Nephron (organoid): Measurements from ENCODE around the gene DCN.
A peak's percentile ranks its signal among the peaks of the same experiment; 100 is the strongest.

ENCODE experiments used
- H3K27ac Mint-ChIP-seq, 3 experiments: 2 replicates each; pipeline ENCODE4 v1.8.0; 2020; ENCODE audit warnings: mixed read lengths in 3 of 3, mild to moderate bottlenecking in 2 of 3, moderate library complexity in 1 of 3
- H3K27me3 Mint-ChIP-seq: 2 replicates; pipeline ENCODE4 v1.8.0; 2021; ENCODE audit warnings: low read depth, mild to moderate bottlenecking, moderate library complexity, mixed read lengths
- H3K36me3 Mint-ChIP-seq: 2 replicates; pipeline ENCODE4 v1.8.0; 2020; ENCODE audit warnings: low read depth, mixed read lengths
- H3K4me1 Mint-ChIP-seq: 2 replicates; pipeline ENCODE4 v1.8.0; 2020; ENCODE audit warnings: mixed read lengths
- H3K4me3 Mint-ChIP-seq, 3 experiments: 2 replicates each; pipeline ENCODE4 v1.8.0; 2020; ENCODE audit warnings: mild to moderate bottlenecking in 3 of 3, mixed read lengths in 3 of 3, moderate library complexity in 2 of 3
- H3K9me3 Mint-ChIP-seq: 2 replicates; pipeline ENCODE4 v1.8.0; 2020; ENCODE audit warnings: mixed read lengths
- CTCF ChIP-seq, 3 experiments: fragments of 200-600 bp; sonication (generic); IDR thresholded peaks; one replicate each; pipeline ENCODE4 v1.5.0; 2021; ENCODE audit warnings: antibody characterized with exemption in 3 of 3; ENCODE audit not compliant: unreplicated experiment in 3 of 3

The DCN gene

GRCh38 chr12:91172096-91172495 lies 10.5 kb downstream of the DCN start:
- peak overlapping the region in 1 of 3 experiments; percentile 93 for H3K27ac Mint-ChIP-seq
- TF ChIP-seq CTCF (IDR thresholded peaks at IDR 0.05; ENCODE audit: unreplicated experiment in 3 of 3): no peak
- no peak overlapping the region for H3K4me3 Mint-ChIP-seq
- no peaks in the 10 kb centered on the region for H3K27me3 Mint-ChIP-seq
- peaks cover 11% of the 10 kb centered on the region for H3K9me3 Mint-ChIP-seq
- H3K4me1 Mint-ChIP-seq: peaks cover 49% of the 10 kb centered on the region
- peaks cover 53% of the 10 kb centered on the region for H3K36me3 Mint-ChIP-seq

- H3K27ac Mint-ChIP-seq: peak overlapping the region; percentile 82 to 93 (median 91)
Measured at GRCh38 chr12:91171476-91171875, 11.1 kb downstream of the DCN start.

GRCh38 chr12:91163116-91163515 lies 19.5 kb downstream of the DCN start:
- H3K36me3 Mint-ChIP-seq: peaks cover 46% of the 10 kb centered on the region
- peaks cover 4% of the 10 kb centered on the region for H3K9me3 Mint-ChIP-seq
- H3K4me3 Mint-ChIP-seq: no peak overlapping the region
- H3K4me1 Mint-ChIP-seq: peaks cover 8% of the 10 kb centered on the region
- H3K27me3 Mint-ChIP-seq: no peaks in the 10 kb centered on the region
- no peak overlapping the region for H3K27ac Mint-ChIP-seq
- no peak for TF ChIP-seq CTCF (IDR thresholded peaks at IDR 0.05; ENCODE audit: unreplicated experiment in 3 of 3)

More at GRCh38 chr12:91171476-91171875, 11.1 kb downstream of the DCN start:
- TF ChIP-seq CTCF (IDR thresholded peaks at IDR 0.05; ENCODE audit: unreplicated experiment in 3 of 3): no peak
- Mint-ChIP-seq H3K4me1 (peaks cover 43% of the 10 kb centered on the region), H3K4me3 (peak overlapping the region in 2 of 3 experiments; percentile 17 to 69), H3K36me3 (peaks cover 55% of the 10 kb centered on the region), H3K9me3 (peaks cover 11% of the 10 kb centered on the region), H3K27me3 (no peaks in the 10 kb centered on the region)

- Mint-ChIP-seq H3K4me1 (peaks cover 8% of the 10 kb centered on the region), H3K27ac (peak overlapping the region in 1 of 3 experiments; percentile 7), H3K9me3 (peaks cover 3% of the 10 kb centered on the region), H3K4me3 (no peak overlapping the region), H3K27me3 (no peaks in the 10 kb centered on the region), H3K36me3 (peaks cover 40% of the 10 kb centered on the region)
- no peak for TF ChIP-seq CTCF (IDR thresholded peaks at IDR 0.05; ENCODE audit: unreplicated experiment in 3 of 3)
Measured at GRCh38 chr12:91161009-91161408, 21.6 kb downstream of the DCN start.

- no peak for TF ChIP-seq CTCF (IDR thresholded peaks at IDR 0.05; ENCODE audit: unreplicated experiment in 3 of 3)
- no peak overlapping the region for H3K4me3 Mint-ChIP-seq
- no peaks in the 10 kb centered on the region for H3K9me3 Mint-ChIP-seq
- H3K4me1 Mint-ChIP-seq: peaks cover 9% of the 10 kb centered on the region
- H3K27me3 Mint-ChIP-seq: no peaks in the 10 kb centered on the region
- no peak overlapping the region for H3K27ac Mint-ChIP-seq
- peaks cover 42% of the 10 kb centered on the region for H3K36me3 Mint-ChIP-seq
Measured at GRCh38 chr12:91155990-91156389, 26.6 kb downstream of the DCN start.

GRCh38 chr12:91154131-91154530 lies 28.5 kb downstream of the DCN start:
- TF ChIP-seq CTCF (IDR thresholded peaks at IDR 0.05; ENCODE audit: unreplicated experiment in 3 of 3): no peak
- H3K36me3 Mint-ChIP-seq: peaks cover 61% of the 10 kb centered on the region
- no peak overlapping the region for H3K4me3 Mint-ChIP-seq
- peaks cover 3% of the 10 kb centered on the region for H3K9me3 Mint-ChIP-seq
- peaks cover 7% of the 10 kb centered on the region for H3K4me1 Mint-ChIP-seq
- no peak overlapping the region for H3K27ac Mint-ChIP-seq
- H3K27me3 Mint-ChIP-seq: no peaks in the 10 kb centered on the region
